Left lobe of liver (tissue), 2 donors: ENCODE results near the gene RAMP2. TPM values are rescaled to one million over a fixed set of nuclear protein-coding genes. Genes with fewer than 3 reads are reported as not detected.
A peak's percentile ranks its signal among the peaks of the same experiment; 100 is the strongest.

Experiments used
- ATAC-seq: fragments of 200-7000 bp; cut with Tn5 transposase; one replicate; pipeline ENCODE4 v1.9.1; 2020; ENCODE audit warnings: mild to moderate bottlenecking, moderate library complexity
- DNase-seq: peaks from one replicate; pipeline ENCODE4 v3.0.0-alpha.2; 2020; ENCODE audit warnings: low spot score
- total RNA-seq: library from RNA; stranded (reverse); gene quantifications from one replicate; pipeline ENCODE4 v1.2.1, GENCODE V29; 2021
- donor health status: DM: no; HTN: no; CAD: no; lungs with moderate emphysema.
- donor health status: DM: no; HTN: yes; CAD: no.

Gene RAMP2
- total RNA-seq, 1 donor from 2014 or later = 3.4 TPM

DNA sequence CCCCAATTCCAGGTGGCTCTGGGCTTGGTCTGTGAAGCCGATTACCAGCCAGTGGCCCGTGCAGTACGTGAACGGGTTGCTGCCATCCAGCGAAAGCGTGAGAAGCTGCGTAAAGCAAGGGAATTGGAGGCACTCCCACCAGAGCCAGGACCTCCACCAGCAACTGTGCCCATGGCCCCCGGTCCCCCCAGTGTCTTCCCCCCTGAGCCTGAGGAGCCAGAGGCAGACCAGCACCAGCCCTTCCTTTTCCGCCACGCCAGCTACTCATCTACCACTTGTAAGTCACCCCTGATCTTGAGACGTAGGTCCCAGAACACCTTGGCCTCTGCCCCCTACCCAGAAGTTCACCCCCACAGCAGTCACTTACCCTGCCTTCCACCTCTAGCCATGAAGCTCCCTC lies 26.2 kb downstream of the RAMP2 start:
- DNase-seq = no peak
- ATAC-seq = no peak

DNA sequence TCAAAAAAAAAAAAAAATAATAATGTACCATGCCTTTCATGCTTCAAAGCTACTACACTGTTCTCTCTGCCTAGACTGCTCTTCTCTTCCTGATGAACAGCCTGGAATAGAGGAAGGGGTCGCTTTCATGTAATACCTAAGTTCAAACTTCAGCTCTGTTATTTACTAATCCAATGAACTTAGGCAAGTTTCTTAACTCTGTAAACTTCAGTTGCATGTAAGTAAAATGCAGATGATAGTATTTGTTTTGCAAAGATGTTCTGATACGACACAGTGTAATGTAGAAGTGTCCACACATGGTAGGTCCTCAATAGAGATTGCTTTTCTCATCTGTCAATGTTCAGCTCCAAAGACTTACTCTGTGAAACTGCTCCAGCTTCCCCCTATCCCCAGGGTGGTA lies 30.9 kb downstream of the RAMP2 start:
- DNase-seq = no peak
- peak; percentile 11 for ATAC-seq

DNA sequence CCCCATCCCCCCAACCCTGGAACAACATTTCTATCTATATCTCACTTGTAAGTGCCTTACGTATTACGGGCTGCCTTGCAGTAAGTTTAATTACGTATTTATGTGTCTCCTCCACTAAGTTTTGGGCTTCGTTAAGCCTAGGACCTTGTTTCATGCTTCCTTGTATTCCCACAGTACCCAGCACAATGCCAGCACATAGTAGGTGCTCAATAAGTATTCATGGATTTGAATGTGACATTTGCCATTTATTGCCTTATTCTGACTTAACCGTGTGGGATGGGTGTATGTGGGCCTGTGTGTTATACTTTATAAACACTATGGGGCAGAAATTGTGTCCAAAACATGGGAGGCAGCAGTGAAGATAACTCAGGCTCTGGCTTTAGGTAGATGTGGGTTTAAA lies 31.5 kb downstream of the RAMP2 start:
- DNase-seq (no peak), ATAC-seq (no peak)

DNA sequence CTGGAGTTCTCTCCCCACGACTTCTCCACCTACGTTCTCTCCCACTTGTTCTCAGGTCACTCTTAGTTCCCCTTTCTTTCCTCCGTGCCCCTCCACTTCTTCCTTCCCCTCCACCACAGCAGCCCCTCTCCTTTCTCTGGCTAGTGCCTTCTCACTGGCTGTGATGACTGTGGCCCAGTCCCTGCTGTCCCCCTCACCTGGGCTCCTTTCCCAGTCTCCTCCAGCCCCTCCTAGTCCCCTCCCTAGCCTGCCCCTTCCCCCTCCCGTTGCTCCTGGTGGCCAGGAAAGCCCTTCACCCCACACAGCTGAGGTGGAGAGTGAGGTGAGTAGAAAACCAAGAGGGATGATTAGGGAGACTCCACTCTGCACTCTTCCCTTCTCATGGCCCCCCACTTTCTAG lies 34.0 kb downstream of the RAMP2 start:
- DNase-seq (no peak), ATAC-seq (no peak)

DNA sequence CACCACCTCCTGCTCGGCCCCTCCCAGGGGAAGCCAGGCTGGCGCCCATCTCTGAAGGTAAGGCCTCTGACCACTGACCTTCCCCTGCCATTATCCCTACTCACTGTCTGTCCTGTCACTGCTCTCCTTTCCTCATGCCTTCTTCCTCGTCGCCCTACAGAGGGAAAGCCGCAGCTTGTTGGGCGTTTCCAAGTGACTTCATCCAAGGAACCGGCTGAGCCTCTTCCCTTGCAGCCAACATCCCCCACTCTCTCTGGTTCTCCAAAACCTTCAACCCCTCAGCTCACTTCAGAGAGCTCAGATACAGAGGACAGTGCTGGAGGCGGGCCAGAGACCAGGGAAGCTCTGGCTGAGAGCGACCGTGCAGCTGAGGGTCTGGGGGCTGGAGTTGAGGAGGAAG lies 34.4 kb downstream of the RAMP2 start:
- ATAC-seq (no peak), DNase-seq (no peak)

DNA sequence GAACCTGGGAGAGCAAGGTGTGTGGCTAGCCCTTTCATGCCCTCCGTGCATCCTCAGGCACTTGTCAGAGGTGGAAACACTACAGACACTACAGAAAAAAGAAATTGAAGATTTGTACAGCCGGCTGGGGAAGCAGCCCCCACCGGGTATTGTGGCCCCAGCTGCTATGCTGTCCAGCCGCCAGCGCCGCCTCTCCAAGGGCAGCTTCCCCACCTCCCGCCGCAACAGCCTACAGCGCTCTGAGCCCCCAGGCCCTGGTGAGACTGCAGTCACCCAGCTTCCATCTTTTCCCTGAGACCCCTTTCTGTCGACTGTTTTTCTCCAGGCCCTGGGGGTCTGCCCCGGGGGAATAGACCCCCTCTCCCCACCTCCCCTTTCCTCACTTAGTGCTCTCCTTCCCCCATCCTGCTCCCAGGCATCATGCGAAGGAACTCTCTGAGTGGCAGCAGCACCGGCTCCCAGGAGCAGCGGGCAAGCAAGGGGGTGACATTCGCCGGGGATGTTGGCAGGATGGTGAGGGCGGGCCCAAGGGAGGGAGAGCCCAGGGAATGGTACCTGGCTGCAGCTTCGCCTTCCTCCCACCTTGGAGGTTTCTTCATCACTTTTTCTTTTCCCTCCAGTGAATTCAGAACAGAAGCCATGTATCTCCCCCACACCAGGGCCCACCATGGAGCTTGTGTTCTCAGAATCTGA lies 35.2 kb downstream of the RAMP2 start:
- no peak for DNase-seq
- ATAC-seq = no peak

DNA sequence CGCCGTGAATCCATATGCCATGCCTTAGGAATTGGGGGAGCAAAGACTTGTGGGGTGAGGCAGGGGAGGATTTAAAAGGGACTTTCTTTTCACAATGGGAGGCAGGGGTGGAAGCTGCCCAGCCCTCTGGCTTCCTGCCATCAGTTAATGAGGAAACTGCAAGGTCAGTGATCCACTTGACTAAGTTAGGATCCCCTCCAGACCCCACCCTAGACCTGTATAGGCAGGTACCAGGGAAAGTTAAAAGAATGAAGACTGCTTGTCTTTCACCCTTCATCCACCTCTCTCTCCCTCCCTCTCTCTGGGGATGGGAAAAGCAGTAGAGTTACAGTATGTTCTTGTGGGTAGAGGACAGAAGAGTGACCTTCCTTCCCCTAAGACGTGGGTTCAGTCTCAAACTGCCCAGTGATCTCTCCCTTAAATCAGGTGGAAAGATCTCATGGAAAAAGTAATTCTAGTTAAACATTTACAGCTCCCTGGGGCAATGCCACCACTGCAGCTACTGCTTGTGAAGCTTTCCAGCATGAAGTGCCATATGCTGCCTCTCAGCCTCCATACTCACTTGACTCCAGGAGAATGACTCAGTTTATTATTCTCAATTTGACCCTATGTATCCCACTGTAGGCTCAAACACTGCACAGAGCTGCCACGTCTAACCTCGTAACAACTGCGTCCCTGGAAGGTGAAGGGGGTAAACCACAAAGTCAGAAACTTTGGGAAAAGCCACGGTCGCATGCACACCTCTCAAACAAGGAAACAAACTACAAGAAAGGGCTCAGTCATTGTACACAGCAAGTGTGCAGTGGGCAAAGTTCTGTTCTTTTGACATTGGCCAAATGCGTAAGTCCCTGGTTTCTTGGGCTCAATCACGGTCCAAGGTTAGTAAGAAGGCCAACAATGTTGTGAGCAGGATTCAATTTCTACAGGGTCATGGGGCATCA lies 36.3 kb downstream of the RAMP2 start:
- peak; percentile 68 for DNase-seq
- ATAC-seq = peak; percentile 78

DNA sequence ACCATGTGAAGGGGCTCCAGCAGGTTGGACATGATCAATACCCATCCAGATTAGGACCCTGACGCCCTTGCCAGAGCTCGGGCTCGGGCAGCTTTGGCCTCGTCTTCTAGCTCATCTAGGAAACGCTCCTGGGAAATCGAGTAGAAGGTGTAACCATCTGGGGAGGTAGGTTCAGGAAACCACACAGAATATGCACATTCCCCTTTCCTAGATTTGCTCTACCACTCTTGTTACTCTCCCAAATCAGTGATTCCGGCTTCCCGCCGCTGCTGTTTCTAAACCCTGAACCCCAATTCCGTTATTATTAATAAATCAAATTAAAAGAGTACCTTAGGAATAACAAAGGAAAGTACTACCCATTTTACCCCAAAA lies 37.0 kb downstream of the RAMP2 start:
- ATAC-seq = peak; percentile 20

DNA sequence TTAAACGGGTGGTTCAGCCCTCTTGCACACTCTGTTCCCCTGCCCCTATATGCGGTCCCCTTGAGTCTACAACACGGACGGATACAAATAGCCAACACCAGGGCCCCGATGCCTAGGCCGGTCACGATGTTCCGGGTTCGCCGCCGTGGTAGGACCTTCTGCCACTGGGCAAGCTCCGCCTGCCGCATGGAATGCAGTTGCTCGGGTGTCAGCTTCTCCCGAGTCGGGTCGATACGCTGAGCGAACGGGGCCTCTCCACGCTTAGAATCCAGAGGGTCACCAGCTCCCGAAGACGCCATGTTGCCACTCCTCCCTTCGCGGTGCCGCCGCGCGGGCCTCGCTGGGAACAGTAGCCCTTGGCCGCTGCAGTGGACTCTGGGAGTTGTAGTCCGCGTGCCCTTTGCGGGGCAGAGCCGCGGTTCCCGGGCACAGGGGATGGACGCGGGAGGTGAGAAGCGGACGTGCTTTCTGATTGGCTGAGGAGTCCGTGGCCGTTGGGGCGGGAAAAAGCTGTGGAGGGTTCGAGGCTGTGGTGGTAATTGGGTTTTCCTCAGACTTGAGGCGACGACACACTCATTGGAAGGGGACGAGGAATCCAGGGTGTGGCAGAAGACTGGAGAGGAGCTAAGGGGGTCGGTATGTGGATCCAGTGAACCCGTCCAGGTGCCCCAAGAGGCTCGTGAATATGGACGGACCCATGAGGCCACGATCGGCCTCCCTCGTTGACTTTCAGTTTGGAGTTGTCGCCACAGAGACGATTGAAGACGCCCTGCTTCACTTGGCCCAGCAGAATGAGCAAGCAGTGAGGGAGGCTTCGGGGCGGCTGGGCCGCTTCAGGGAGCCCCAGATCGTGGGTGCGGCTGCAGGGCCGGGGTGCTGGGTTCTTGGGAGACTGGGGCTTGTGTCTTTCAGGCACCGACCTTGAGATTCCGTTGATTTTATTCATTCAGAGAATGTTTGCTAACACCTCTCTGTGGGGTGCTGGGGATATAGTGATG lies 37.7 kb downstream of the RAMP2 start, which contains the start of the genes CNTD1 and COA3:
TSS of gene CNTD1 (plus strand) at position 479 of the 998 bp plus-strand sequence. CDS start at position 686, 207 bp downstream.
TSS of gene COA3 (minus strand) at position 322 of the 998 bp plus-strand sequence. CDS start at position 299, 23 bp downstream.
- ATAC-seq (peak; percentile 92), DNase-seq (peak; percentile 89)

More for the DNA sequence above, 37.0 kb downstream of the RAMP2 start:
- DNase-seq = no peak

DNA sequence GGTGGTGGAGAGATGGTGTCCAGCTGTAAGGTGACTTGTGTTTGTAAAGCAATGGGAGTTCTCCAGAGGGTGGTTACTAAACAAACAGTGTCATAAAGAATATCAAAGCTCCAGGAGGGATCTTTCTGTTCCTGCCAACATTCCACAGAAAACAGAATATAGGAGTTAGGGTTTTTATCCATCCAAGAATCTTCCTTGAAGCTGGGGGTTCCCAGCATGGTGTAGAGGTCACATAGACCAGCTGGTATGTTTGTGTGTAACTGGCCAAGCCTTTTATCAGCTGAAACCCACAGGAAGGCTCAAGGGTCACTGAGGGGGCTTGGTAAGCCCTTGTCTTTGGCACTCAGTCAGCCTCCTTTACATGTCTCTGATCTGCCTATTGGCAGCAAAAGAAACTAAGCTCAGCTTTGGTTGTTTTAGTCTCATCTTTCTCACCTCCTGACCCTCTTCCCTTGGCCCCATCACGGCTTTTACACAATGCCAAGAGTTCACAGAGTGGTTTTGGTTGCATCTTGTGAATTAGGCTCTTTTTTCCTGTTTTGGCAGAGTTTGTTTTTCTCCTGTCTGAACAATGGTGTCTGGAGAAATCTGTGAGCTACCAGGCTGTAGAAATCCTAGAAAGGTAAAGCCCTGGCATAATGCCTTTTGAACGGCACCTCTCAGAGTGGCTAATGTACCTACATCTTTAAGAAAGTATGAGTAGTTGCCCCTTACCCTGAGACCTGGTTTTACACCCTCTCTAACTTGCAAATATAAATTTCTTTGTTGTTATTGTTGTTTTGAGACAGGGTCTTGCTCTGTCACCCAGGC lies 42.3 kb downstream of the RAMP2 start:
- ATAC-seq (no peak), DNase-seq (no peak)

DNA sequence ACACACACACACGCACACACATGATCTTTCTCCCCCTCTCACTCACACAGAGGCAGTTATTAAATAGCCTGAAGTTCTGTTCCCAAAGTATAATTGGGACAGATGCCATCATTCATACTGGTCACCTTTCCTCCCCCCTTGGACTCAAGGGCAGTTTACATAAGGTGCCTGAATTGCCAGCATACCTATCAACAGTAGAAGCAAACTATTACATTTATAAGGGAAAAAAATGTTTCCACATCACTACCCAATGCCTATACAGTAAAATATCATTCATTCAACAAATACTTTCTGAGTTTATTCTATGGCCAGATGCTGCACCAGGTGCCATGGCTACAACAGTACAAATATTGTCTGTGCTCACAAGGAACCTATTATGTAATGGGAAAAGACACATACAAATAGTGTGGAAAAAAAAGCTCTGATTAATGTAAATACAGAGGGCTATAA lies 43.9 kb downstream of the RAMP2 start:
- DNase-seq (no peak), ATAC-seq (peak; percentile 75)

DNA sequence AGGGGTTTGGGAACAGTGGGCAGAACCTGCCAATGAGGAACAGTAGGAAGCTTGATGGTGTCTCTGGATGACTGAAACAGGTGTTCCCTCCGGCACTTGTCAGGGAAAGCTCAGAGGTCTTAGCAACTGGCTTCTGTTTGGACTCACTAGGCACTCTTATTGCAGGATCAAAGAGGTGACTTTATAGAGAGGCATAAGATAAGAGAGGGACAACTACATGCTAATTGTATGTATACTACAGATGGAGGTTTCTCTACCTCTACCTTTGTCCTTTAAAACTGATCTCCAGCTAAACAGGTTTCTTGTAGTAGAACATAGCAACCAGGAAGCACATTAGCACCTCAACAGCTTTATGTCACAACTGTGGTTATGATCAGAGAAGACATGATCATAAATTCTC lies 45.2 kb downstream of the RAMP2 start:
- DNase-seq = no peak
- ATAC-seq = no peak

DNA sequence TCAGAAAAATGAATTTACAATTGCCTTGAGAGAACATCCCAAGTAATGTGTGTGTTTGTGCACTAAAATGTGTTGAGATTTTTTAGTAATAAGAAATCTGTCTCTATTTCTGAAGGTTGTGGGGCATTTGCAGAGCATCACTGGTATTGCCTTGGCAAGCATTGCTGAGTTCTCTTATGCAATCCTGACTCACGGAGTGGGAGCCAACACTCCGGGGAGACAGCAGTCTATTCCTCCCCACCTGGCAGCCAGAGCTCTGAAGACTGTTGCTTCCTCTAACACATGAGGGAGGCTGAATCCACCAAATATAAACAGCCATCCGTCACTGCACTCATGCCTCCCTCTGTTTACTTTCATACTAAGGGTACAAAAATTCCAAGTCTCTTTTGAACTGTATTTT lies 48.2 kb downstream of the RAMP2 start:
- DNase-seq (peak; percentile 63), ATAC-seq (peak; percentile 92)

Other genes with a start within 250 kb of the RAMP2 start
- gene NAGLU, start 225.0 kb upstream of the RAMP2 start, total RNA-seq = 44.4 TPM
- gene HSD17B1, start 208.3 kb upstream of the RAMP2 start, total RNA-seq = 1.3 TPM
- 78.8 TPM for gene COASY, start 199.1 kb upstream of the RAMP2 start, total RNA-seq
- 38.7 TPM for gene MLX, start 194.1 kb upstream of the RAMP2 start, total RNA-seq
- gene PSMC3IP, start 183.5 kb upstream of the RAMP2 start, total RNA-seq = 0.65 TPM
- 56.3 TPM for gene RETREG3, start 151.9 kb upstream of the RAMP2 start, total RNA-seq
- 26.5 TPM for gene TUBG1, start 151.5 kb upstream of the RAMP2 start, total RNA-seq
- 7.6 TPM for gene TUBG2, start 101.9 kb upstream of the RAMP2 start, total RNA-seq
- 27.6 TPM for gene PLEKHH3, start 84.2 kb upstream of the RAMP2 start, total RNA-seq
- 0.13 TPM for gene CCR10, start 79.4 kb upstream of the RAMP2 start, total RNA-seq
- 0.93 TPM for gene CNTNAP1, start 78.7 kb upstream of the RAMP2 start, total RNA-seq
- 12.1 TPM for gene EZH1, start 16.2 kb upstream of the RAMP2 start, total RNA-seq
- 30.9 TPM for gene VPS25, start 12.2 kb downstream of the RAMP2 start, total RNA-seq
- gene WNK4, start 19.4 kb downstream of the RAMP2 start, total RNA-seq = 0.53 TPM
- gene COA3, start 37.5 kb downstream of the RAMP2 start, total RNA-seq = 62.9 TPM
- gene CNTD1, start 37.6 kb downstream of the RAMP2 start, total RNA-seq = not detected
- 37.6 TPM for gene BECN1, start 63.1 kb downstream of the RAMP2 start, total RNA-seq
- 40.7 TPM for gene PSME3, start 72.2 kb downstream of the RAMP2 start, total RNA-seq
- gene AOC2, start 83.4 kb downstream of the RAMP2 start, total RNA-seq = 2.6 TPM
- gene AOC3, start 90.0 kb downstream of the RAMP2 start, total RNA-seq = 8.6 TPM
- gene G6PC1, start 139.6 kb downstream of the RAMP2 start, total RNA-seq = 440 TPM
- 17.2 TPM for gene AARSD1, start 203.2 kb downstream of the RAMP2 start, total RNA-seq
- gene PTGES3L, start 218.9 kb downstream of the RAMP2 start, total RNA-seq = 0.25 TPM
- 5.3 TPM for gene RUNDC1, start 219.3 kb downstream of the RAMP2 start, total RNA-seq
- gene RPL27, start 237.2 kb downstream of the RAMP2 start, total RNA-seq = 293 TPM
- gene IFI35, start 245.6 kb downstream of the RAMP2 start, total RNA-seq = 13.7 TPM